Measurements from ENCODE around the gene PTH2. TPM values are rescaled to one million over a fixed set of nuclear protein-coding genes. Genes with fewer than 3 reads are reported as not detected.

PTH2 gene
- total RNA-seq, 1 donor, result not detected

- no peak for TF ChIP-seq CTCF (IDR thresholded peaks at IDR 0.05; ENCODE audit: insufficient read depth, low read depth, low read length)
- DNase-seq (ENCODE audit: low read depth), result no peak
- no peak overlapping the region for H3K4me3 ChIP-seq (ENCODE audit: low read depth, low read length)
Observed at GRCh38 chr19:49400029-49400428, 23.2 kb downstream of the PTH2 start.

- TF ChIP-seq CTCF (IDR thresholded peaks at IDR 0.05; ENCODE audit: insufficient read depth, low read depth, low read length), result no peak
- DNase-seq (ENCODE audit: low read depth), result no peak
- no peak overlapping the region for H3K4me3 ChIP-seq (ENCODE audit: low read depth, low read length)
Observed at GRCh38 chr19:49398931-49399330, 24.3 kb downstream of the PTH2 start.

GRCh38 chr19:49398001-49398615 lies 25.1 kb downstream of the PTH2 start:
- no peak for DNase-seq (ENCODE audit: low read depth)
- TF ChIP-seq CTCF (IDR thresholded peaks at IDR 0.05; ENCODE audit: insufficient read depth, low read depth, low read length), result no peak
- H3K4me3 ChIP-seq (ENCODE audit: low read depth, low read length), result no peak overlapping the region

- TF ChIP-seq CTCF (IDR thresholded peaks at IDR 0.05; ENCODE audit: insufficient read depth, low read depth, low read length), result no peak
- no peak for DNase-seq (ENCODE audit: low read depth)
- no peak overlapping the region for H3K4me3 ChIP-seq (ENCODE audit: low read depth, low read length)
Observed at GRCh38 chr19:49396738-49397505, 26.3 kb downstream of the PTH2 start.

GRCh38 chr19:49395581-49396407 lies 27.4 kb downstream of the PTH2 start:
- no peak for TF ChIP-seq CTCF (IDR thresholded peaks at IDR 0.05; ENCODE audit: insufficient read depth, low read depth, low read length)
- no peak overlapping the region for H3K4me3 ChIP-seq (ENCODE audit: low read depth, low read length)
- peak; percentile 27 for DNase-seq (ENCODE audit: low read depth)

GRCh38 chr19:49393881-49394280 lies 29.4 kb downstream of the PTH2 start:
- H3K4me3 ChIP-seq (ENCODE audit: low read depth, low read length), result no peak overlapping the region
- no peak for DNase-seq (ENCODE audit: low read depth)
- no peak for TF ChIP-seq CTCF (IDR thresholded peaks at IDR 0.05; ENCODE audit: insufficient read depth, low read depth, low read length)
